Measurements from ENCODE around the gene SLAMF7.

The SLAMF7 gene

GRCh38 chr1:160745551-160745950 lies 6.5 kb downstream of the SLAMF7 start:
- no peak for DNase-seq (ENCODE audit: low read depth)

- DNase-seq (ENCODE audit: low read depth), result no peak
These were observed 7.9 kb downstream of the SLAMF7 start for GRCh38 chr1:160746836-160747500.

- DNase-seq (ENCODE audit: low read depth), result no peak
These were observed 8.7 kb downstream of the SLAMF7 start for GRCh38 chr1:160747717-160748116.

GRCh38 chr1:160748181-160748877 lies 9.3 kb downstream of the SLAMF7 start:
- DNase-seq (ENCODE audit: low read depth), result no peak

- no peak for DNase-seq (ENCODE audit: low read depth)
These were observed 9.8 kb downstream of the SLAMF7 start for GRCh38 chr1:160748878-160749269.

- no peak for DNase-seq (ENCODE audit: low read depth)
These were observed 11.6 kb downstream of the SLAMF7 start for GRCh38 chr1:160750608-160751007.

GRCh38 chr1:160752406-160752805 lies 13.4 kb downstream of the SLAMF7 start:
- no peak for DNase-seq (ENCODE audit: low read depth)

- no peak for DNase-seq (ENCODE audit: low read depth)
These were observed 13.9 kb downstream of the SLAMF7 start for GRCh38 chr1:160752924-160753323.

- DNase-seq (ENCODE audit: low read depth), result no peak
These were observed 14.5 kb downstream of the SLAMF7 start for GRCh38 chr1:160753594-160753993.

GRCh38 chr1:160755461-160755860 lies 16.4 kb downstream of the SLAMF7 start:
- no peak for DNase-seq (ENCODE audit: low read depth)

GRCh38 chr1:160755911-160756848 lies 17.1 kb downstream of the SLAMF7 start:
- DNase-seq (ENCODE audit: low read depth), result no peak

- DNase-seq (ENCODE audit: low read depth), result no peak
These were observed 17.8 kb downstream of the SLAMF7 start for GRCh38 chr1:160756849-160757201.

- no peak for DNase-seq (ENCODE audit: low read depth)
These were observed 19.5 kb downstream of the SLAMF7 start for GRCh38 chr1:160758521-160758920.

GRCh38 chr1:160759740-160760139 lies 20.7 kb downstream of the SLAMF7 start:
- no peak for DNase-seq (ENCODE audit: low read depth)

- no peak for DNase-seq (ENCODE audit: low read depth)
These were observed 22.0 kb downstream of the SLAMF7 start for GRCh38 chr1:160761046-160761445.

- DNase-seq (ENCODE audit: low read depth), result no peak
These were observed 22.8 kb downstream of the SLAMF7 start for GRCh38 chr1:160761886-160762285.

GRCh38 chr1:160763993-160764392 lies 24.9 kb downstream of the SLAMF7 start:
- no peak for DNase-seq (ENCODE audit: low read depth)

- DNase-seq (ENCODE audit: low read depth), result no peak
These were observed 28.6 kb downstream of the SLAMF7 start for GRCh38 chr1:160767395-160768294.

GRCh38 chr1:160768295-160768657 lies 29.2 kb downstream of the SLAMF7 start:
- peak; percentile 56 for DNase-seq (ENCODE audit: low read depth)

- no peak for DNase-seq (ENCODE audit: low read depth)
These were observed 33.3 kb downstream of the SLAMF7 start for GRCh38 chr1:160772331-160772730.

GRCh38 chr1:160773093-160773492 lies 34.0 kb downstream of the SLAMF7 start:
- no peak for DNase-seq (ENCODE audit: low read depth)

Measured in stimulated activated CD8-positive, alpha-beta memory T cell treated with anti-CD3 and anti-CD28 coated beads, Interleukin-7, amount 100 ng/mL, for 24 hours (primary cell).